Measurements from ENCODE around the gene TACC3.

The TACC3 gene

DNA sequence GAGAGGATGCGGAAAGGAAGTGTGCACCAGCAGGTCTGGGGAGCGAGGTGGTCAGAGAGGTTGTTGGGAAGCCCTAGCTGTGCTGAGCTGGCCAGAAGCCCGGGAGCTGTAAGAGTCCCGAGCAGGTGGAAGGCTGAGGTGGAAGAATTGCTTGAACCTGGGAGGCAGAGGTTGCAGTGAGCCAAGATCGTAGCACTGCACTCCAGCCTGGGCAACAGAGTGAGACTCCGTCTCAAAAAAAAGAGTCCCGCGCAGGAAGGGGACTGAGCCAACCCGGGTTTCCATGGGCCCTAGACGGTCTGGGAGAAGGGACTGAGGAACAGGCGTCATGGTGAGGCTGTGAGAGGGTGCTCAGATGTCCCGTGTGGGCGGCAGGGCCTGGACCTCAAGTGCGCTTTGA, 59.1 kb downstream of the TACC3 start:
- DNase-seq (ENCODE audit: low read depth in 2 of 2): no peak
- TF ChIP-seq, protein P1, sequence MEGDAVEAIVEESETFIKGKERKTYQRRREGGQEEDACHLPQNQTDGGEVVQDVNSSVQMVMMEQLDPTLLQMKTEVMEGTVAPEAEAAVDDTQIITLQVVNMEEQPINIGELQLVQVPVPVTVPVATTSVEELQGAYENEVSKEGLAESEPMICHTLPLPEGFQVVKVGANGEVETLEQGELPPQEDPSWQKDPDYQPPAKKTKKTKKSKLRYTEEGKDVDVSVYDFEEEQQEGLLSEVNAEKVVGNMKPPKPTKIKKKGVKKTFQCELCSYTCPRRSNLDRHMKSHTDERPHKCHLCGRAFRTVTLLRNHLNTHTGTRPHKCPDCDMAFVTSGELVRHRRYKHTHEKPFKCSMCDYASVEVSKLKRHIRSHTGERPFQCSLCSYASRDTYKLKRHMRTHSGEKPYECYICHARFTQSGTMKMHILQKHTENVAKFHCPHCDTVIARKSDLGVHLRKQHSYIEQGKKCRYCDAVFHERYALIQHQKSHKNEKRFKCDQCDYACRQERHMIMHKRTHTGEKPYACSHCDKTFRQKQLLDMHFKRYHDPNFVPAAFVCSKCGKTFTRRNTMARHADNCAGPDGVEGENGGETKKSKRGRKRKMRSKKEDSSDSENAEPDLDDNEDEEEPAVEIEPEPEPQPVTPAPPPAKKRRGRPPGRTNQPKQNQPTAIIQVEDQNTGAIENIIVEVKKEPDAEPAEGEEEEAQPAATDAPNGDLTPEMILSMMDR (IDR thresholded peaks at IDR 0.05; ENCODE audit: low read depth, low read length): no peak
- no peak overlapping the region for H3K4me3 ChIP-seq (replicated peaks in 1 of 2; ENCODE audit: low read depth in 2 of 2, low read length in 2 of 2)

DNA sequence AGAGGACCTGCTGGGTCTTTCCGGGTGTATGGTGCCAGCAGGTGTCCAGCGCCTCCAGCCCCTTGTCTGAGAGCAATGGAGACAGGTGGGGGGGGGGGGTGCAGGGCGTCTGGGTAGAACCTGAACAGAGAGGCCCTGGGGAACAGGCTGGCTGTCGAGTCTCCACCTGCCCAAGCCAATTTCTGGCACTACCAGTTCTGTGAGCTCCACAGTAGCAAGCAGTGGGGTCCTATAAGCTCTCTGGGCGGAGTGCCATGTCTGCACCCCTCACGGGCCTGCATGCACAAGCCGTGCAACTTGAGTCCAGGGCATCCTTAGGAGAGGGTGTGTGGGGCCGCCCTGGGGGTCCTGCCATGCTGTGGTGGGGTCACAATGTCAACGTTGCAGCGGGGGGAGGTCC, 61.7 kb downstream of the TACC3 start:
- TF ChIP-seq, protein P1 (IDR thresholded peaks at IDR 0.05; ENCODE audit: low read depth, low read length): no peak
- no peak for DNase-seq (ENCODE audit: low read depth in 2 of 2)
- H3K4me3 ChIP-seq (replicated peaks in 1 of 2; ENCODE audit: low read depth in 2 of 2, low read length in 2 of 2): no peak overlapping the region

- H3K4me3 ChIP-seq (replicated peaks in 1 of 2; ENCODE audit: low read depth in 2 of 2, low read length in 2 of 2): no peak overlapping the region
- TF ChIP-seq, protein P1 (IDR thresholded peaks at IDR 0.05; ENCODE audit: low read depth, low read length): no peak
- no peak for DNase-seq (ENCODE audit: low read depth in 2 of 2)
Observed at GRCh38 chr4:1783970-1784369, 62.6 kb downstream of the TACC3 start.

DNA sequence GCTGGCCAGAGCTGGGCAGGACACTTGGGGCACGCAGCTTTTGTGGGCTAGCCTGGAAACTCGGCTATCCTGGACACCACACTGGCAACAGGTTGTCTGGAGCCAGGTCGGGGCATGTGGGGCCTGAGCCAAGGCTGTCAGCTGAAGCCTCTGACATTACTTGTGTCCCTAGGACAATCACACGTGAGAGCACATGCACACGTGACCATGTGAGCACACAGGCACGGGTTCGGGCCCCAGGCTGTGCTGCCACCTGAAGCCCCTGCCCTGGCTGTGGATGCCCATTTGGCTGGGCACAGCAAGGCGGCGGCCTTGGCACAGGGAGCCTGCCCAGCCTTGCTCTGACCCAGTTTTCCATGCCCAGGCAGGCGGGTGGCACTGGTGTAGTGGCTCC, 63.1 kb downstream of the TACC3 start:
- no peak for DNase-seq (ENCODE audit: low read depth in 2 of 2)
- TF ChIP-seq, protein P1 (IDR thresholded peaks at IDR 0.05; ENCODE audit: low read depth, low read length): no peak
- no peak overlapping the region for H3K4me3 ChIP-seq (replicated peaks in 1 of 2; ENCODE audit: low read depth in 2 of 2, low read length in 2 of 2)

DNA sequence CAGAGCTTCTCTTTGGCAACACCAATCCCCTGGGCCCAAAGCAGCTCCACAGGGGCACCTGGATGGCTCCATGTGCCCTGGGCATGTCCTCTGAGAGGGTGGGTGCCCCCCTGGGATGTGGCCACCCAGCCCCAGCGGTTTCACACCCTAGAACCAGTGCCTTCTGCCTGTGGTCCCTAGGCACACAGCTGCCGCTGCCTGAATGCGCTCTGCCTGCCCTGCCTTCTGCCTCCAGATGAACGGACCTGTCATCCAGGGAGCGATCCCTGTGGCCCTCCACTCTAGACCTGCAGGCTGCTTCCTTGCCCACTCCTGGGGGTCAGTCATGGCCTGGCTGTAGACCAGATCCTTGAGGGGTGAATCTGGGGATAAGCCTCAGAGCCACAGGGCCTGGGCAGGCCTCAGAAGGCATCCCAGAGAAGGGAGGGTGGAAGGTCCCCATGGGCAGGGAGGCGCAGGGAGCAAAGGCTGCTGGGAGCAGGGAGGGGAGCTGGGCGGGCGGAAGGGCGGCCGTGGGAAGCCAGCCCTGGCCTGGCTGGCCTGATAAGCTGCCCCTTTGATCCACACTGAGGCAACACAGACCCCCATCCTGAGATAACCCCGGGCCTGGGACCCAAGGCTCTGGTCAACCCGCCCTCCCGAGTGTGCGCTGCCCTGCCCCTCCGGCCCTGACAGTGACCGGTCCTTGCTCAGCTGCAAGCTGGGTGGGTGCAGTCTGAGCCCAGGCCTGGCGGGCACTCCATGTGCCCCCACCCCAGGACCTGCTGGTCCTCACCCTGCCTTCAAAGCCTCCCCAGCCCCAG, 63.7 kb downstream of the TACC3 start:
- peak in 1 of 2 donors; percentile 10 for DNase-seq (ENCODE audit: low read depth in 2 of 2)
- TF ChIP-seq, protein P1 (IDR thresholded peaks at IDR 0.05; ENCODE audit: low read depth, low read length): no peak
- H3K4me3 ChIP-seq (replicated peaks in 1 of 2; ENCODE audit: low read depth in 2 of 2, low read length in 2 of 2): no peak overlapping the region

GRCh38 chr4:1785592-1785991, 64.3 kb downstream of the TACC3 start:
- TF ChIP-seq, protein P1 (IDR thresholded peaks at IDR 0.05; ENCODE audit: low read depth, low read length): no peak
- DNase-seq (ENCODE audit: low read depth in 2 of 2): no peak
- no peak overlapping the region for H3K4me3 ChIP-seq (replicated peaks in 1 of 2; ENCODE audit: low read depth in 2 of 2, low read length in 2 of 2)
